HepG2 (cell line): ENCODE measurements around the gene CREM. TPM values are rescaled to one million over a fixed set of nuclear protein-coding genes. Genes with fewer than 3 reads are reported as not detected.

Experiments used
- ATAC-seq: fragments of 200-7000 bp; cut with Tn5 transposase; 3 replicates; pipeline ENCODE4 v1.9.1; 2020; ENCODE audit warnings: mild to moderate bottlenecking, moderate library complexity
- BruUV-seq: library from RNA; stranded (reverse); fragments of 400-500 nt; replicated peaks from 2 replicates; lab custom pipeline; 2021; lab: Mats Ljungman, UMichigan
- CTCF ChIA-PET: fragments of 300-600 bp; formaldehyde crosslinking; extraction: SDS; loops from one replicate; lab custom pipeline; 2021; ENCODE audit warnings: low total read pairs, inconsistent platforms, low intra/inter-chr PET ratio; lab: Yijun Ruan, JAX
- POLR2A ChIA-PET: fragments of 350-600 bp; sonication (Branson Sonifier 250); formaldehyde crosslinking; loops from one replicate; lab custom pipeline; 2020; ENCODE audit warnings: antibody characterized with exemption, inconsistent platforms; lab: Yijun Ruan, JAX
- DNase-seq: peaks from one replicate; pipeline ENCODE4 v3.0.0-alpha.2; 2015; ENCODE audit warnings: low spot score
- FAIRE-seq: peaks from 3 replicates; lab custom pipeline; 2011; peaks lifted over from hg19 to GRCh38; lab: Jason Lieb, UNC
- H2AFZ ChIP-seq: one replicate; pipeline ENCODE4 v1.6.1; 2011; ENCODE audit warnings: low read length, inconsistent platforms
- H3K27ac ChIP-seq: fragments of 300-600 bp; 3 replicates; pipeline ENCODE4 v1.8.0; 2011; ENCODE audit warnings: mixed run types, mild to moderate bottlenecking, mixed read lengths, low read length, inconsistent platforms; ENCODE audit not compliant: insufficient read depth; ENCODE audit errors: extremely low read length
- H3K27me3 ChIP-seq, 2 experiments: fragments of 200-600 bp in 1 of 2; 2 replicates in 1 of 2; 3 replicates in 1 of 2; pipeline versions ENCODE4 v1.6.0 to v1.8.0; 2011; ENCODE audit warnings: low read length in 2 of 2, mild to moderate bottlenecking in 2 of 2, moderate library complexity in 2 of 2, inconsistent platforms in 1 of 2; ENCODE audit not compliant: insufficient read depth in 2 of 2, control insufficient read depth in 1 of 2
- H3K36me3 ChIP-seq, 2 experiments: fragments of 200-600 bp in 1 of 2; replicated peaks in 1 of 2; 2 replicates in 1 of 2; 3 replicates in 1 of 2; pipeline versions ENCODE4 v1.5.1 to v1.8.0; 2011; ENCODE audit warnings: low read length in 2 of 2, inconsistent platforms in 1 of 2; ENCODE audit not compliant: insufficient read depth in 2 of 2, control insufficient read depth in 1 of 2
- H3K4me1 ChIP-seq: 2 replicates; pipeline ENCODE4 v1.5.1; 2012; ENCODE audit warnings: low read length, inconsistent platforms; ENCODE audit not compliant: insufficient read depth
- H3K4me2 ChIP-seq: 2 replicates; pipeline ENCODE4 v1.6.0; 2011; ENCODE audit warnings: low read depth, low read length, inconsistent platforms
- H3K4me3 ChIP-seq, 3 experiments: fragments of 200-600 bp in 1 of 3; sonication (generic), shearing (Covaris generic) in 1 of 3; replicated peaks in 1 of 3; 2 replicates each; pipeline ENCODE4 v1.5.1; 2011 to 2016; ENCODE audit warnings: low read length in 3 of 3, inconsistent platforms in 2 of 3, low read depth in 2 of 3, mild to moderate bottlenecking in 2 of 3, control low read depth in 1 of 3, mixed read lengths in 1 of 3; ENCODE audit not compliant: insufficient read depth in 1 of 3
- H3K79me2 ChIP-seq: one replicate; pipeline ENCODE4 v1.6.1; 2011; ENCODE audit warnings: low read length, inconsistent platforms; ENCODE audit not compliant: insufficient read depth
- H3K9ac ChIP-seq: 2 replicates; pipeline ENCODE4 v1.6.0; 2011; ENCODE audit warnings: mild to moderate bottlenecking, low read depth, low read length, inconsistent platforms; ENCODE audit not compliant: insufficient read depth
- H3K9me3 ChIP-seq: 2 replicates; pipeline ENCODE4 v1.5.1; 2012; ENCODE audit warnings: mild to moderate bottlenecking, low read length
- H4K20me1 ChIP-seq: 2 replicates; pipeline ENCODE4 v1.6.0; 2011; ENCODE audit warnings: inconsistent platforms, mild to moderate bottlenecking, low read length, moderate library complexity; ENCODE audit not compliant: insufficient read depth
- BRCA1 ChIP-seq: sonication (generic); formaldehyde crosslinking; IDR thresholded peaks from 2 replicates; pipeline ENCODE4 v1.4.0; 2020; ENCODE audit warnings: missing genetic modification reagents
- GMEB2 ChIP-seq: IDR thresholded peaks from 2 replicates; pipeline ENCODE4 v1.6.1; 2016; ENCODE audit warnings: missing biosample characterization, missing genetic modification reagents, low read depth
- TBL1XR1 ChIP-seq: fragments of 150-350 bp; IDR thresholded peaks from 2 replicates; pipeline ENCODE4 v1.6.1; 2014; ENCODE audit warnings: borderline replicate concordance, low read length; ENCODE audit not compliant: partially characterized antibody
- ZHX2 ChIP-seq, 2 experiments: sonication (generic) in 1 of 2; formaldehyde crosslinking in 1 of 2; IDR thresholded peaks; 2 replicates each; pipeline versions ENCODE4 v1.6.1 to v1.9.0; 2014 to 2022; ENCODE audit warnings: antibody characterized with exemption in 1 of 2, borderline replicate concordance in 1 of 2, inconsistent platforms in 1 of 2, low read depth in 1 of 2, missing genetic modification reagents in 1 of 2
- ZNF235 ChIP-seq: sonication (generic); formaldehyde crosslinking; IDR thresholded peaks from 2 replicates; pipeline ENCODE4 v1.8.1; 2023; ENCODE audit warnings: mild to moderate bottlenecking, missing genetic modification reagents, borderline replicate concordance
- ZSCAN30 ChIP-seq: sonication (generic); formaldehyde crosslinking; IDR thresholded peaks from 2 replicates; pipeline ENCODE4 v1.5.0; 2020; ENCODE audit warnings: mild to moderate bottlenecking, missing genetic modification reagents
- WGBS: methylation state at CpG from one replicate; pipeline ENCODE4 v1.1.6; 2017; ENCODE audit warnings: low lambda C conversion rate; 5-methylcytosine and 5-hydroxymethylcytosine counted together
- in situ Hi-C: cut with HindIII; loops from 2 replicates; pipeline ENCODE4 v1.10.0; 2017; ENCODE audit warnings: low pct_unique_long_range_greater_than_20kb; ENCODE audit not compliant: extremely low pct_ligation_motif_present
- intact Hi-C: fragments of 100-400 bp; cut with micrococcal nuclease; formaldehyde crosslinking; loops from one replicate; pipeline ENCODE4 v1.10.0; 2022; ENCODE audit not compliant: unreplicated experiment
- polyA plus RNA-seq, 8 experiments: library from polyadenylated mRNA; depleted of rRNA in 3 of 8; stranded (reverse) in 7 of 8; unstranded in 1 of 8; fragments of >200 nt; fragmentation: Illumina TruSeq in 4 of 8; extraction: Trizol in 4 of 8; gene quantifications; 2 replicates each; pipeline versions ENCODE4 v1.2.1 to v1.2.3, GENCODE V29; 2011 to 2016; ENCODE audit warnings: low read depth in 4 of 8, missing spikeins in 1 of 8, mixed read lengths in 1 of 8; ENCODE audit not compliant: insufficient read depth in 1 of 8
- total RNA-seq, 5 experiments: library from RNA; depleted of rRNA; stranded (reverse); fragments of >200 nt; fragmentation: Illumina TruSeq; extraction: Trizol; gene quantifications; 2 replicates each; pipeline ENCODE4 v1.2.3, GENCODE V29; 2016; ENCODE audit warnings: low read depth in 1 of 5
- TF ChIP-seq, protein P1 (sequence below): sonication (generic); formaldehyde crosslinking; IDR thresholded peaks from 2 replicates; pipeline ENCODE4 v1.9.0; 2021; ENCODE audit warnings: mild to moderate bottlenecking, missing genetic modification reagents
- TF ChIP-seq, protein P2 (sequence below): sonication (generic); formaldehyde crosslinking; IDR thresholded peaks from 2 replicates; pipeline ENCODE4 v1.4.0; 2020; ENCODE audit warnings: mild to moderate bottlenecking, missing genetic modification reagents

Gene CREM
- total and polyA plus RNA-seq, 2 of the 13 experiments (the other 11 are each of a cell fraction or from before 2014, with no cell fraction given): 21.3 to 25.4 TPM

- TF ChIP-seq, protein P1, sequence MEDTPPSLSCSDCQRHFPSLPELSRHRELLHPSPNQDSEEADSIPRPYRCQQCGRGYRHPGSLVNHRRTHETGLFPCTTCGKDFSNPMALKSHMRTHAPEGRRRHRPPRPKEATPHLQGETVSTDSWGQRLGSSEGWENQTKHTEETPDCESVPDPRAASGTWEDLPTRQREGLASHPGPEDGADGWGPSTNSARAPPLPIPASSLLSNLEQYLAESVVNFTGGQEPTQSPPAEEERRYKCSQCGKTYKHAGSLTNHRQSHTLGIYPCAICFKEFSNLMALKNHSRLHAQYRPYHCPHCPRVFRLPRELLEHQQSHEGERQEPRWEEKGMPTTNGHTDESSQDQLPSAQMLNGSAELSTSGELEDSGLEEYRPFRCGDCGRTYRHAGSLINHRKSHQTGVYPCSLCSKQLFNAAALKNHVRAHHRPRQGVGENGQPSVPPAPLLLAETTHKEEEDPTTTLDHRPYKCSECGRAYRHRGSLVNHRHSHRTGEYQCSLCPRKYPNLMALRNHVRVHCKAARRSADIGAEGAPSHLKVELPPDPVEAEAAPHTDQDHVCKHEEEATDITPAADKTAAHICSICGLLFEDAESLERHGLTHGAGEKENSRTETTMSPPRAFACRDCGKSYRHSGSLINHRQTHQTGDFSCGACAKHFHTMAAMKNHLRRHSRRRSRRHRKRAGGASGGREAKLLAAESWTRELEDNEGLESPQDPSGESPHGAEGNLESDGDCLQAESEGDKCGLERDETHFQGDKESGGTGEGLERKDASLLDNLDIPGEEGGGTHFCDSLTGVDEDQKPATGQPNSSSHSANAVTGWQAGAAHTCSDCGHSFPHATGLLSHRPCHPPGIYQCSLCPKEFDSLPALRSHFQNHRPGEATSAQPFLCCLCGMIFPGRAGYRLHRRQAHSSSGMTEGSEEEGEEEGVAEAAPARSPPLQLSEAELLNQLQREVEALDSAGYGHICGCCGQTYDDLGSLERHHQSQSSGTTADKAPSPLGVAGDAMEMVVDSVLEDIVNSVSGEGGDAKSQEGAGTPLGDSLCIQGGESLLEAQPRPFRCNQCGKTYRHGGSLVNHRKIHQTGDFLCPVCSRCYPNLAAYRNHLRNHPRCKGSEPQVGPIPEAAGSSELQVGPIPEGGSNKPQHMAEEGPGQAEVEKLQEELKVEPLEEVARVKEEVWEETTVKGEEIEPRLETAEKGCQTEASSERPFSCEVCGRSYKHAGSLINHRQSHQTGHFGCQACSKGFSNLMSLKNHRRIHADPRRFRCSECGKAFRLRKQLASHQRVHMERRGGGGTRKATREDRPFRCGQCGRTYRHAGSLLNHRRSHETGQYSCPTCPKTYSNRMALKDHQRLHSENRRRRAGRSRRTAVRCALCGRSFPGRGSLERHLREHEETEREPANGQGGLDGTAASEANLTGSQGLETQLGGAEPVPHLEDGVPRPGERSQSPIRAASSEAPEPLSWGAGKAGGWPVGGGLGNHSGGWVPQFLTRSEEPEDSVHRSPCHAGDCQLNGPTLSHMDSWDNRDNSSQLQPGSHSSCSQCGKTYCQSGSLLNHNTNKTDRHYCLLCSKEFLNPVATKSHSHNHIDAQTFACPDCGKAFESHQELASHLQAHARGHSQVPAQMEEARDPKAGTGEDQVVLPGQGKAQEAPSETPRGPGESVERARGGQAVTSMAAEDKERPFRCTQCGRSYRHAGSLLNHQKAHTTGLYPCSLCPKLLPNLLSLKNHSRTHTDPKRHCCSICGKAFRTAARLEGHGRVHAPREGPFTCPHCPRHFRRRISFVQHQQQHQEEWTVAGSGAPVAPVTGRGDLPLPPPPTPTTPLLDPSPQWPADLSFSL (CRISPR knock-in tag): no peak
- no peak for TF ChIP-seq BRCA1
Measured at GRCh38 chr10:35188954-35189353, 62.3 kb downstream of the CREM start (continued).

GRCh38 chr10:35191523-35191922 lies 64.9 kb downstream of the CREM start:
- 84% methylated on average over 2 of the region's 2 CpGs for WGBS
- in situ Hi-C loops (no loop called here), intact Hi-C loops (no loop called here)
- Histone ChIP-seq H3K79me2 (no peaks in the 10 kb centered on the region), H3K36me3 (no peaks in the 10 kb centered on the region), H2AFZ (no peak overlapping the region), H3K4me1 (peaks cover 15% of the 10 kb centered on the region), H3K27me3 (no peaks in the 10 kb centered on the region), H3K4me3 (no peak overlapping the region), H3K4me2 (no peak overlapping the region), H4K20me1 (no peaks in the 10 kb centered on the region), H3K27ac (no peak overlapping the region), H3K9me3 (no peaks in the 10 kb centered on the region), H3K9ac (no peak overlapping the region)
- CTCF ChIA-PET: no interaction called here
- DNase-seq (no peak), ATAC-seq (no peak), FAIRE-seq (no peak)
- BruUV-seq: no TSS peak
- POLR2A ChIA-PET: interaction anchor here (0.8 kb wide), 1 partner anchor 65 kb away, joined by 3 read pairs; no protein-coding TSS in a partner anchor
- TF ChIP-seq ZNF235 (CRISPR knock-in tag): no peak
- no peak for TF ChIP-seq TBL1XR1
- TF ChIP-seq, protein P2, sequence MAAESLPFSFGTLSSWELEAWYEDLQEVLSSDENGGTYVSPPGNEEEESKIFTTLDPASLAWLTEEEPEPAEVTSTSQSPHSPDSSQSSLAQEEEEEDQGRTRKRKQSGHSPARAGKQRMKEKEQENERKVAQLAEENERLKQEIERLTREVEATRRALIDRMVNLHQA (CRISPR knock-in tag): no peak
- TF ChIP-seq GMEB2: no peak
- TF ChIP-seq ZSCAN30 (CRISPR knock-in tag): no peak
- TF ChIP-seq ZHX2 (IDR thresholded peaks at IDR 0.05; ENCODE audit: low read depth): no peak
- TF ChIP-seq ZHX2 (CRISPR knock-in tag; IDR thresholded peaks at IDR 0.05; ENCODE audit: borderline replicate concordance): no peak
